ENCODE data around the gene WDR64.

Gene WDR64

GRCh38 chr1:241846375-241846774 lies 194.3 kb downstream of the WDR64 start:
- DNase-seq: no peak

- DNase-seq: no peak
These were observed 194.9 kb downstream of the WDR64 start for GRCh38 chr1:241846862-241847539.

GRCh38 chr1:241847540-241847795 lies 195.4 kb downstream of the WDR64 start:
- no peak for DNase-seq

GRCh38 chr1:241847796-241848685 lies 196.0 kb downstream of the WDR64 start, which contains the start of gene EXO1:
Gene EXO1 (plus strand): TSS chr1:241848204. CDS start chr1:241850426, 2,222 bp downstream.
- DNase-seq: peak; percentile 81 to 82

GRCh38 chr1:241848686-241849344 lies 196.7 kb downstream of the WDR64 start:
- no peak for DNase-seq

- DNase-seq: no peak
These were observed 197.2 kb downstream of the WDR64 start for GRCh38 chr1:241849345-241849695.
